GM23338 (cell line): ENCODE measurements around the gene SUN2. TPM values are rescaled to one million over a fixed set of nuclear protein-coding genes. Genes with fewer than 3 reads are reported as not detected.

Source experiments
- ATAC-seq: fragments of 200-7000 bp; cut with Tn5 transposase; 3 replicates; pipeline ENCODE4 v1.9.1; 2020
- DNase-seq: peaks from one replicate; pipeline ENCODE4 v3.0.0-alpha.2; 2015; ENCODE audit warnings: low spot score
- H2AFZ ChIP-seq: fragments of 200-600 bp; sonication (generic); 2 replicates; pipeline ENCODE4 v1.8.0; 2016; ENCODE audit warnings: antibody characterized with exemption, mild to moderate bottlenecking, moderate library complexity
- H3F3A ChIP-seq: fragments of 200-600 bp; sonication (generic); replicated peaks from 2 replicates; pipeline ENCODE4 v1.8.0; 2017; ENCODE audit warnings: antibody characterized with exemption, mixed run types, low read depth
- H3K27ac ChIP-seq: fragments of 200-600 bp; sonication (generic); 2 replicates; pipeline ENCODE4 v1.6.1; 2016; ENCODE audit warnings: low read depth
- H3K27me3 ChIP-seq: fragments of 200-600 bp; sonication (generic); 2 replicates; pipeline ENCODE4 v1.8.0; 2016; ENCODE audit warnings: mild to moderate bottlenecking, mixed run types, moderate library complexity; ENCODE audit not compliant: insufficient read depth
- H3K36me3 ChIP-seq: fragments of 200-600 bp; sonication (generic); 2 replicates; pipeline ENCODE4 v1.8.0; 2016; ENCODE audit warnings: mild to moderate bottlenecking; ENCODE audit not compliant: insufficient read depth
- H3K4me1 ChIP-seq: fragments of 200-600 bp; sonication (generic); 2 replicates; pipeline ENCODE4 v1.8.0; 2016; ENCODE audit warnings: mild to moderate bottlenecking, moderate library complexity; ENCODE audit not compliant: insufficient read depth
- H3K4me2 ChIP-seq: fragments of 200-600 bp; sonication (generic); 2 replicates; pipeline ENCODE4 v1.7.1; 2017; ENCODE audit warnings: mixed run types
- H3K4me3 ChIP-seq: fragments of 200-600 bp; sonication (generic); 2 replicates; pipeline ENCODE4 v1.6.1; 2016; ENCODE audit warnings: mixed run types
- H3K79me2 ChIP-seq: fragments of 200-600 bp; sonication (generic); replicated peaks from 2 replicates; pipeline ENCODE4 v1.8.0; 2017; ENCODE audit warnings: mild to moderate bottlenecking; ENCODE audit not compliant: insufficient read depth
- H3K9me2 ChIP-seq: fragments of 200-600 bp; sonication (generic); 2 replicates; pipeline ENCODE4 v1.8.0; 2017; ENCODE audit not compliant: insufficient read depth
- H4K20me1 ChIP-seq: fragments of 200-600 bp; sonication (generic); replicated peaks from 2 replicates; pipeline ENCODE4 v1.8.0; 2017; ENCODE audit warnings: mild to moderate bottlenecking; ENCODE audit not compliant: insufficient read depth
- H3K27ac Mint-ChIP-seq: 2 replicates; pipeline ENCODE4 v1.8.0; 2020; ENCODE audit warnings: inconsistent platforms, mild to moderate bottlenecking, moderate library complexity, mixed read lengths
- H3K27me3 Mint-ChIP-seq: 3 replicates; pipeline ENCODE4 v1.8.0; 2022; ENCODE audit warnings: low read depth, mild to moderate bottlenecking, moderate library complexity, mixed read lengths, inconsistent platforms; ENCODE audit not compliant: insufficient read depth, poor library complexity
- H3K36me3 Mint-ChIP-seq: 3 replicates; pipeline ENCODE4 v1.8.0; 2021; ENCODE audit warnings: low read depth, mild to moderate bottlenecking, inconsistent platforms, moderate library complexity, mixed read lengths
- H3K4me1 Mint-ChIP-seq: 3 replicates; pipeline ENCODE4 v1.8.0; 2020; ENCODE audit warnings: mild to moderate bottlenecking, inconsistent platforms, mixed read lengths
- H3K4me3 Mint-ChIP-seq: 3 replicates; pipeline ENCODE4 v1.8.0; 2021; ENCODE audit warnings: moderate library complexity, mild to moderate bottlenecking, inconsistent platforms, mixed read lengths
- H3K9me3 Mint-ChIP-seq: 3 replicates; pipeline ENCODE4 v1.8.0; 2020; ENCODE audit warnings: moderate library complexity, mild to moderate bottlenecking, inconsistent platforms, mixed read lengths
- CREB1 ChIP-seq: fragments of 250-450 bp; sonication (Bioruptor Pico); IDR thresholded peaks from 2 replicates; pipeline ENCODE4 v1.5.0; 2020; ENCODE audit warnings: low read depth, mild to moderate bottlenecking, moderate library complexity
- EZH2 ChIP-seq: fragments of 200-600 bp; sonication (generic); IDR thresholded peaks from one replicate; pipeline ENCODE4 v1.8.0; 2017; ENCODE audit warnings: antibody characterized with exemption, mild to moderate bottlenecking, low read depth; ENCODE audit not compliant: unreplicated experiment
- NANOG ChIP-seq: IDR thresholded peaks from 2 replicates; pipeline ENCODE4 v1.6.1; 2016; ENCODE audit warnings: antibody characterized with exemption, borderline replicate concordance
- polyA plus RNA-seq: library from polyadenylated mRNA; unstranded; fragments of >200 nt; fragmentation: Nextera tagmentation; extraction: Ambion mirVana; gene quantifications from 2 replicates; pipeline ENCODE4 v1.2.1, GENCODE V29; 2016
- total RNA-seq: library from RNA; depleted of rRNA; stranded (reverse); fragments of >200 nt; shearing (Covaris generic); gene quantifications from 2 replicates; pipeline ENCODE4 v1.2.3, GENCODE V29; 2014
- TF ChIP-seq, protein P1 (sequence below): IDR thresholded peaks from one replicate; pipeline ENCODE4 v1.6.1; 2018; ENCODE audit warnings: antibody characterized with exemption; ENCODE audit not compliant: unreplicated experiment
- TF ChIP-seq, protein P2 (sequence below): fragments of 250-450 bp; sonication (Bioruptor Pico); IDR thresholded peaks from 2 replicates; pipeline ENCODE4 v1.5.0; 2020; ENCODE audit warnings: mild to moderate bottlenecking, moderate library complexity

The SUN2 gene
- total and polyA plus RNA-seq, 2 experiments from 2014 or later, result 7.2 to 17.6 TPM

DNA sequence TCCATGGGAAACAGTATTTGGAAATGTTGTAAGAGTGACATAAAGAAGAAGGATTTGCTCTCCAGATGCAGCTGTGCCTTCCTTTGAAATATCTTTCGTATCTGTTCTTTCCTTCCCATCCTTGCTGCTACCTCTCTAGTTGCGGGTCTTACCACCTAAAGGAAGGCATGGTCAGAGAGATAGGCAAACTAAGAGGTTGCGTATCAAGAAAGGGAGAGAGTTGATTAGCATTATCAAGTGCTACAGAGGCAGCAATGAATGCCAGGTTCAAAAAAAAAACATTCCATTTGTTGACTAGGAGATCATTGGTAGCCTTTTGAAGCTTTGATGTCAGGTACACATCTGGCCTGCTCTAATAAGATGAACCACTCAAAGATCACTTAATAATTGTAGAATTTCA, 45.4 kb downstream of the SUN2 start:
- ATAC-seq (no peak), DNase-seq (no peak)
- Histone ChIP-seq H3K4me2 (no peak overlapping the region), H3K27me3 (no peaks in the 10 kb centered on the region), H3F3A (0 out of 2 replicates have a peak, but pooled peaks cover 4% of the 10 kb centered on the region), H3K27ac (no peak overlapping the region), H3K9me2 (no peaks in the 10 kb centered on the region), H3K36me3 (peaks cover 10% of the 10 kb centered on the region; the same call in 1 of the 2 replicates), H3K4me1 (peaks cover 57% of the 10 kb centered on the region), H3K4me3 (no peak overlapping the region), H2AFZ (no peak overlapping the region), H3K79me2 (peaks cover 91% of the 10 kb centered on the region), H4K20me1 (peaks cover 69% of the 10 kb centered on the region)
- Mint-ChIP-seq H3K27ac (no peak overlapping the region), H3K4me1 (peaks cover 67% of the 10 kb centered on the region), H3K36me3 (peaks cover 14% of the 10 kb centered on the region), H3K4me3 (no peak overlapping the region), H3K9me3 (no peaks in the 10 kb centered on the region), H3K27me3 (peaks cover 5% of the 10 kb centered on the region)
- TF ChIP-seq, protein P1, sequence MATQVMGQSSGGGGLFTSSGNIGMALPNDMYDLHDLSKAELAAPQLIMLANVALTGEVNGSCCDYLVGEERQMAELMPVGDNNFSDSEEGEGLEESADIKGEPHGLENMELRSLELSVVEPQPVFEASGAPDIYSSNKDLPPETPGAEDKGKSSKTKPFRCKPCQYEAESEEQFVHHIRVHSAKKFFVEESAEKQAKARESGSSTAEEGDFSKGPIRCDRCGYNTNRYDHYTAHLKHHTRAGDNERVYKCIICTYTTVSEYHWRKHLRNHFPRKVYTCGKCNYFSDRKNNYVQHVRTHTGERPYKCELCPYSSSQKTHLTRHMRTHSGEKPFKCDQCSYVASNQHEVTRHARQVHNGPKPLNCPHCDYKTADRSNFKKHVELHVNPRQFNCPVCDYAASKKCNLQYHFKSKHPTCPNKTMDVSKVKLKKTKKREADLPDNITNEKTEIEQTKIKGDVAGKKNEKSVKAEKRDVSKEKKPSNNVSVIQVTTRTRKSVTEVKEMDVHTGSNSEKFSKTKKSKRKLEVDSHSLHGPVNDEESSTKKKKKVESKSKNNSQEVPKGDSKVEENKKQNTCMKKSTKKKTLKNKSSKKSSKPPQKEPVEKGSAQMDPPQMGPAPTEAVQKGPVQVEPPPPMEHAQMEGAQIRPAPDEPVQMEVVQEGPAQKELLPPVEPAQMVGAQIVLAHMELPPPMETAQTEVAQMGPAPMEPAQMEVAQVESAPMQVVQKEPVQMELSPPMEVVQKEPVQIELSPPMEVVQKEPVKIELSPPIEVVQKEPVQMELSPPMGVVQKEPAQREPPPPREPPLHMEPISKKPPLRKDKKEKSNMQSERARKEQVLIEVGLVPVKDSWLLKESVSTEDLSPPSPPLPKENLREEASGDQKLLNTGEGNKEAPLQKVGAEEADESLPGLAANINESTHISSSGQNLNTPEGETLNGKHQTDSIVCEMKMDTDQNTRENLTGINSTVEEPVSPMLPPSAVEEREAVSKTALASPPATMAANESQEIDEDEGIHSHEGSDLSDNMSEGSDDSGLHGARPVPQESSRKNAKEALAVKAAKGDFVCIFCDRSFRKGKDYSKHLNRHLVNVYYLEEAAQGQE, result no peak

DNA sequence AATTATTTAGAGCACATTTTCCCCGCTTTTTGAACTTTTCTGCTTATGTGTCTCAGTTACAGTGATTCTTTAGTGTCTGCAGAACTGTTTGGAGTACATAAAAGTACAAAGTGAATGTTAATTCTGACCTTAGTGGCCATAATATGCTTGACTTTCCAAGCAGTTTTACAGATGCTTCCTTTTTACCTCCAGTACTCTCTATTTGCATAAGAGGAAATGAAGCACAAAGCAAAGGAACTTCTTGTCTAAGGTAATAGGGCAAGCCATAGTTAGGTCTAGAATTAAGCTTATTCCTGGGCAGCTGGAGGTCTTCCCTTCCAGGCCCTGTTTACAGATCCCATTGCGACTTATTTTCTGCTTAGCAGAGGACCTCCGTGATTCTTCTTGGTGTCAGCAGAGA, 46.5 kb downstream of the SUN2 start:
- H3K36me3 ChIP-seq, result peaks cover 10% of the 10 kb centered on the region; the same call in 1 of the 2 replicates
- no peaks in the 10 kb centered on the region for H3K9me3 Mint-ChIP-seq
- H3K4me1 ChIP-seq, result peaks cover 58% of the 10 kb centered on the region
- no peak overlapping the region for H3K27ac ChIP-seq
- H4K20me1 ChIP-seq, result peaks cover 60% of the 10 kb centered on the region
- H3K9me2 ChIP-seq, result no peaks in the 10 kb centered on the region
- no peak overlapping the region for H3K27ac Mint-ChIP-seq
- H2AFZ ChIP-seq, result no peak overlapping the region
- H3K4me2 ChIP-seq, result peak overlapping the region; percentile 41
- H3K36me3 Mint-ChIP-seq, result peaks cover 15% of the 10 kb centered on the region
- peaks cover 11% of the 10 kb centered on the region for H3K27me3 Mint-ChIP-seq
- no peak overlapping the region; the same call in 2 of the 3 replicates for H3K4me3 Mint-ChIP-seq
- DNase-seq (no peak), ATAC-seq (no peak)
- peaks cover 81% of the 10 kb centered on the region for H3K79me2 ChIP-seq
- peaks cover 67% of the 10 kb centered on the region for H3K4me1 Mint-ChIP-seq
- 0 out of 2 replicates have a peak, but pooled peaks cover 4% of the 10 kb centered on the region for H3F3A ChIP-seq
- no peak overlapping the region for H3K4me3 ChIP-seq
- H3K27me3 ChIP-seq, result no peaks in the 10 kb centered on the region
- TF ChIP-seq, protein P1, result no peak
- TF ChIP-seq CREB1 (CRISPR knock-in tag), result no peak
- TF ChIP-seq NANOG, result no peak
- TF ChIP-seq EZH2, result no peak
- TF ChIP-seq, protein P2, sequence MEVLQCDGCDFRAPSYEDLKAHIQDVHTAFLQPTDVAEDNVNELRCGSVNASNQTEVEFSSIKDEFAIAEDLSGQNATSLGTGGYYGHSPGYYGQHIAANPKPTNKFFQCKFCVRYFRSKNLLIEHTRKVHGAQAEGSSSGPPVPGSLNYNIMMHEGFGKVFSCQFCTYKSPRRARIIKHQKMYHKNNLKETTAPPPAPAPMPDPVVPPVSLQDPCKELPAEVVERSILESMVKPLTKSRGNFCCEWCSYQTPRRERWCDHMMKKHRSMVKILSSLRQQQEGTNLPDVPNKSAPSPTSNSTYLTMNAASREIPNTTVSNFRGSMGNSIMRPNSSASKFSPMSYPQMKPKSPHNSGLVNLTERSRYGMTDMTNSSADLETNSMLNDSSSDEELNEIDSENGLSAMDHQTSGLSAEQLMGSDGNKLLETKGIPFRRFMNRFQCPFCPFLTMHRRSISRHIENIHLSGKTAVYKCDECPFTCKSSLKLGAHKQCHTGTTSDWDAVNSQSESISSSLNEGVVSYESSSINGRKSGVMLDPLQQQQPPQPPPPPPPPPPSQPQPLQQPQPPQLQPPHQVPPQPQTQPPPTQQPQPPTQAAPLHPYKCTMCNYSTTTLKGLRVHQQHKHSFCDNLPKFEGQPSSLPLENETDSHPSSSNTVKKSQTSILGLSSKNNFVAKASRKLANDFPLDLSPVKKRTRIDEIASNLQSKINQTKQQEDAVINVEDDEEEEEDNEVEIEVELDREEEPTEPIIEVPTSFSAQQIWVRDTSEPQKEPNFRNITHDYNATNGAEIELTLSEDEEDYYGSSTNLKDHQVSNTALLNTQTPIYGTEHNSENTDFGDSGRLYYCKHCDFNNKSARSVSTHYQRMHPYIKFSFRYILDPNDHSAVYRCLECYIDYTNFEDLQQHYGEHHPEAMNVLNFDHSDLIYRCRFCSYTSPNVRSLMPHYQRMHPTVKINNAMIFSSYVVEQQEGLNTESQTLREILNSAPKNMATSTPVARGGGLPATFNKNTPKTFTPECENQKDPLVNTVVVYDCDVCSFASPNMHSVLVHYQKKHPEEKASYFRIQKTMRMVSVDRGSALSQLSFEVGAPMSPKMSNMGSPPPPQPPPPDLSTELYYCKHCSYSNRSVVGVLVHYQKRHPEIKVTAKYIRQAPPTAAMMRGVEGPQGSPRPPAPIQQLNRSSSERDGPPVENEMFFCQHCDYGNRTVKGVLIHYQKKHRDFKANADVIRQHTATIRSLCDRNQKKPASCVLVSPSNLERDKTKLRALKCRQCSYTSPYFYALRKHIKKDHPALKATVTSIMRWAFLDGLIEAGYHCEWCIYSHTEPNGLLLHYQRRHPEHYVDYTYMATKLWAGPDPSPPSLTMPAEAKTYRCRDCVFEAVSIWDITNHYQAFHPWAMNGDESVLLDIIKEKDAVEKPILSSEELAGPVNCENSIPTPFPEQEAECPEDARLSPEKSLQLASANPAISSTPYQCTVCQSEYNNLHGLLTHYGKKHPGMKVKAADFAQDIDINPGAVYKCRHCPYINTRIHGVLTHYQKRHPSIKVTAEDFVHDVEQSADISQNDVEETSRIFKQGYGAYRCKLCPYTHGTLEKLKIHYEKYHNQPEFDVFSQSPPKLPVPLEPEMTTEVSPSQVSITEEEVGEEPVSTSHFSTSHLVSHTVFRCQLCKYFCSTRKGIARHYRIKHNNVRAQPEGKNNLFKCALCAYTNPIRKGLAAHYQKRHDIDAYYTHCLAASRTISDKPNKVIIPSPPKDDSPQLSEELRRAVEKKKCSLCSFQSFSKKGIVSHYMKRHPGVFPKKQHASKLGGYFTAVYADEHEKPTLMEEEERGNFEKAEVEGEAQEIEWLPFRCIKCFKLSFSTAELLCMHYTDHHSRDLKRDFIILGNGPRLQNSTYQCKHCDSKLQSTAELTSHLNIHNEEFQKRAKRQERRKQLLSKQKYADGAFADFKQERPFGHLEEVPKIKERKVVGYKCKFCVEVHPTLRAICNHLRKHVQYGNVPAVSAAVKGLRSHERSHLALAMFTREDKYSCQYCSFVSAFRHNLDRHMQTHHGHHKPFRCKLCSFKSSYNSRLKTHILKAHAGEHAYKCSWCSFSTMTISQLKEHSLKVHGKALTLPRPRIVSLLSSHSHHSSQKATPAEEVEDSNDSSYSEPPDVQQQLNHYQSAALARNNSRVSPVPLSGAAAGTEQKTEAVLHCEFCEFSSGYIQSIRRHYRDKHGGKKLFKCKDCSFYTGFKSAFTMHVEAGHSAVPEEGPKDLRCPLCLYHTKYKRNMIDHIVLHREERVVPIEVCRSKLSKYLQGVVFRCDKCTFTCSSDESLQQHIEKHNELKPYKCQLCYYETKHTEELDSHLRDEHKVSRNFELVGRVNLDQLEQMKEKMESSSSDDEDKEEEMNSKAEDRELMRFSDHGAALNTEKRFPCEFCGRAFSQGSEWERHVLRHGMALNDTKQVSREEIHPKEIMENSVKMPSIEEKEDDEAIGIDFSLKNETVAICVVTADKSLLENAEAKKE (CRISPR knock-in tag), result no peak
